NCI-H2107 (cell line): Measurements from ENCODE around the gene TTC9C.
"Not testable (repeated sequence)": the region's sequence is repeated elsewhere in the genome, so short reads cannot be mapped to it uniquely, and the experiment has no call there.

Experiments
- DNase-seq: peaks from one replicate; lab custom pipeline; 2025; lab: John Stamatoyannopoulos, UW

TTC9C gene, protein sequence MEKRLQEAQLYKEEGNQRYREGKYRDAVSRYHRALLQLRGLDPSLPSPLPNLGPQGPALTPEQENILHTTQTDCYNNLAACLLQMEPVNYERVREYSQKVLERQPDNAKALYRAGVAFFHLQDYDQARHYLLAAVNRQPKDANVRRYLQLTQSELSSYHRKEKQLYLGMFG

DNA sequence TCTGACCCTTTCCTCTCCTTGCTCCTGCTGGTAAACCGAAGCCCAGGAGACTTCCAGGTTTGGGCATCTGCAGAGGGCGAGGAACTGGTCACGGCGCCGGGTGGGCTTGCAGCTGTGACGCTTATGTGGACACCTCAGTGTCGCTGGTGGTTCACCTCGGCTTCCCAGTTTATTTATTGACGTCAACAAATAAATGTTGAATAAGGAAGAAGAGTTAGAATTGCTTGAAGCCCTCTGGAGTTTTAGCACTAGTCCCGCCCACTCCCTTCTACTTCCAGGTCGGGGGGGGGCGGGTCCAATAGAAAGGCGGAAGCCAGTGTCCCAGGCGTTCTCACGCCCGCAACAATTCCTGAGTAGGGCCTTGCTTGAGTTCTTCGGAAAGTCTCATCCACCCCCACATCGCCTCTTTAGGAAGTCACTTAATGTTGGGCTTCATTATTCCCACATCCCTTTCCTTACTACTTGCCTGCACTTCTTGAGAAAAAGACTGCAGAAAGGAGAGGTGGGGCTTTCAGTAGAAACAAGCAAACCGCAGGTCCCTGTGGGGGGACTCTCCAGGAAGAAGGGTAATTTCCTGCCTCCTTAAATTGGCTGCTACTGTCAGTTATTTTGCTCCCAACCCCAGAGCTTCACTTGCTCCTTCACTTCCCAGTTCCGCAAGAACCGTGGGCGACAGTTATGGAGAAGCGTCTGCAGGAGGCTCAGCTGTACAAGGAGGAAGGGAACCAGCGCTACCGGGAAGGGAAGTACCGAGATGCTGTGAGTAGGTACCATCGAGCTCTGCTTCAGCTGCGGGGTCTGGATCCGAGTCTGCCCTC, at the start of gene TTC9C:
TTC9C (plus strand) TSS at position 316 of the 818 bp plus-strand sequence; CDS start at position 679, 363 bp downstream.
- peak; percentile 64 for DNase-seq

- peak; percentile 37 for DNase-seq
Measured at GRCh38 chr11:62678770-62679696, 49.3 kb upstream of the TTC9C start, which contains the start of gene UBXN1. UBXN1 (minus strand) TSS chr11:62679073; CDS start chr11:62678923, 150 bp downstream.

DNA sequence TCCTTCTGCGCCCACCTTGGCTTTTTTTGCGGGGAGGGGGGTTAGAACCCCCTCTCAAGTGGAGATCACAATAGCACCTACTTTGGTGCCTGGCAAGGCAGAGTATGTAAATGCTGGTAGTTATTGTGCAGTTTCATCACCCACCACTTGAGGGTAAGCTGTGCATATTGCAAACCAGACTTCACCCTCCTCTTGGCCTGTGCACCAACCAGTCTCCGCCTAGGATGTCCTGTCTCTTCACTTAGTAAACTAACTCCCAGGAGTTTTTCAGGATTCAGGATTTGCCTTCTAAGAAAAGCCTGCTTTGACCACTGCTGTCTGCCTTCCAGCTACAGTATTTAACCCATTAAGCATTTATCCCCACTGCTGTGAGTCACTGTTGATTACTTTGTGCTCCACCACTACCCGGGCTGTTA, 47.5 kb upstream of the TTC9C start:
- DNase-seq = no peak

DNA sequence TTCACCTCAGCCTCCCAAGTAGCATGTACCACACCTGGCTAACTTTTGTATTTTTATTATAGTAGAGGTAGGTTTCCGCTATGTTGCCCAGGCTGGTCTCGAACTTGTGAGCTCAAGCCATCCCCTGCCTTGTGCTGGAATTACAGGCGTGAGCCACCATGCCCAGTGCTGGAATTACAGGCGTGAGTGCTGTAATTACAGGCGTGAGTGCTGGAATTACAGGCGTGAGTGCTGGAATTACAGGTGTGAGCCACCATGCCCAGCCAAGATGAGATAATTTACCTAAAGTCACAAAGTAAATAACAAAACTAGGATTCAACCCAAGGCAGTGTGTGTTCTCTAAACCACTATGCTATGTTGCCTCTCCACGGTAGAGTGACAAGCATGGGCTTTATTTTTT, 45.8 kb upstream of the TTC9C start:
- DNase-seq = no peak

DNA sequence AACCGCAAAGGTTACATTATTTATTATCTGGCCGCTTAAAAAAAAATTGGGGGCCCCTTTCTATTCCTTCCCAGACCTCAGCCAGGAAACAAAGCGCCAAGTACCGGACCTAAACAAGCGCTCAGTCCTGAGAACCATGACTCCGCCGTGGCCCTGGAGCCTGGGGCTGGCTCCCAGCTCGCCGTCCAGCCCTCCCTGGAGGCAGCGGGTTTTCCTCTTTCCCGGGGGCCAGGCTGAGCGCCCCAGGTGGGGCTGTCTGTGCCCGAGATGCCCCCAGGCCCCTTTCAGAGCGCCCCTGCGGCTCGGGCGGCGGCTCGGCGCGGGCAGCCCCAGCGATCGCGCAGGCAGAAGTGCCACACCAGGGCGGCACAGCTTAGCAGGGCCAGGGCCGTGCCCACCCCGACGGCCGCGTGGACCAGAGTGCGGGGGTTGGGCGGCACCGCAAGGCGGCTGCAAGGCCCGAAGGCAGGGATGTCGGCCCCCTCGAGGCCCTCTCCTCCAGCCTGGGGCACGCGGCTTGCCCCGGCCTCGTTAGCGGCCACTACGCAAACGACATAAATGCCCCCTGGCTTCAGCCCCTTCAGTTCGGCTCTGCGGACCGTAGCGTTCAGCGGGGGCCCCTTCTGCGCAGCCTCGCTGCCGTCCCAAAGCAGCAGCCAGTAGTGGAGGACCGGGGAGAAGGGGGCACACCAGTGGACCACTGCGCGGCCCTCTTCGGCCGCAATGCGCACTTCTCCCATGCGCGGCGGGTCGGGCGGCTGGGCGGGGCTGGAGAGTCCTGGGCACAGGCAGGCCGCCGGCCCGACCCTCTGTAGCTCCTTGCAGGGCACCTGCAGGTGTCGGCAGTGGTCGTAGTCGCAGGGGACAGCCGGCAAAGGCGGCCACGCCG, 40.5 kb upstream of the TTC9C start:
- DNase-seq = no peak

DNA sequence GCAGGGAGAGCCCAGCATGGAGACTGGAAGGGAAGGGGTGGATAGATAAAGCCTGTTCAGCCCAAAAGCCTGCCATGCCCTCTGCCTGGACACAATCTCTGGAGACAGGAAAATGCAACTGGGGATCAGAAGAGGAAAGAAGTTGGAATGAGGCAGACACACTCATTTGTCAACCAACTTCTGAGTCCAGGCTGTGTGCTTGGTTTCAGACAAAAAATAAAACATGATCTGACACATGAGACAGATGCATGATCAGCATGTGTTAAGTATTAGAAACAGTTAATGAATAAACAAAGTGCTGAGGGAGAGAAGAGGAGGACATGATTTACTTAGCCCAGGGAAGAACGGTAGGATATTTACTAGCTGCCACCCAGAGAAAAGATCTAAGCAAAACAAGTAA, 39.8 kb upstream of the TTC9C start:
- DNase-seq = no peak

DNA sequence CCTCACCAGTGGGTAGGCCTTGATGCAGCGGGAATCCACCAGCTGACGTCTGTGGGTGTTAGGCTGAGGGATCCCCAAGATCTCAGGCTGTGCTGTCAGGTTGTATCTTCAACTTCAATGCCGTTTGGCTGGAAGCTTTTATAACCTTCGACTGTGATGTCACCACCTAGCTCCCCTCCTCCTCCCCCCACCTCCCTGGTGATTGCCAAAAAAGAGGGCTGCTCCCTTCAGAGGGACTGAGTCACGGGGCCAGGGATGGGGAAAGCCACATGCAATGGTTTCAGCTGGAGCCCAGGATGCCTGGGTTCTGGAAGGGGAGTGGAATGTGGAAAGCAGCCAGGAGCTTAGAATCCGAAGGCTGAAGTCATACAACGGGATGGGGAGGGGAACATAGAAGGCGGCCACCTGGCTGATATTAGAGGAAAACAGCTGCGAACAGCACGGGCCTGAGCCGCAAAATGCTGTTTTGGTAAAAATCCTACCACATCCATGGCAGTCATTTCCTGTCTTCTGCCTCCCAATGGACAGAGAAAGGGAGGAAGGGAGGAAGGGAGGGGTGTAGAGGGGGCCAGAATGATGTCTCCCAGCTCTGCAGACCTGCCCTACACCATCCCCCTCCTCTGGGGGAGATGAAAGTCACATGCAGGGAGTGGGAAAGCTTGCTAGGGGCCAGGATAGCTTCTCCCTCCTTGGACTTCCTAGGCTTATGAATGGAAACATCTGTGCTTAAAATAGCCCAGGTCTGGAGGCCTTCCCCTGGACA, 38.7 kb upstream of the TTC9C start, which contains the start of gene LRRN4CL:
LRRN4CL (minus strand) TSS at position 110 of the 763 bp plus-strand sequence. CDS start 1,022 bp downstream, outside the sequence.
- no peak for DNase-seq

DNA sequence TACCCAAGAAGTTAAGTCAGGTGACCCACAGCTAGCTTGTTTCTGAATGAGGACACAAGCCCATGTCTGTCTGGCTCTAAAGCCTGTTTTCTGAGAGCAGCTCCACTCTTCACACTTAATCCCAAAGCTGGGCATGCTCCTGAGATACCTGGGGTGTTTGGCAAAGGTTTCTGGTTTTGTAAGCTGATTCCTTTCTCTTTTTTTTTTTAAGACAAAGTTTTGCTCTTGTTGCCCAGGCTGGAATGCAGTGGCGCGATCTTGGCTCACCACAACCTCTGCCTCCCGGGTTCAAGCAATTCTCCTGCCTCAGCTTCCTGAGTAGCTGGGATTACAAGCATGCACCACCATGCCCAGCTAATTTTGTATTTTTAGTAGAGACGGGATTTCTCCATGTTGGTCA, 34.7 kb upstream of the TTC9C start:
- not testable (repeated sequence) for DNase-seq

DNA sequence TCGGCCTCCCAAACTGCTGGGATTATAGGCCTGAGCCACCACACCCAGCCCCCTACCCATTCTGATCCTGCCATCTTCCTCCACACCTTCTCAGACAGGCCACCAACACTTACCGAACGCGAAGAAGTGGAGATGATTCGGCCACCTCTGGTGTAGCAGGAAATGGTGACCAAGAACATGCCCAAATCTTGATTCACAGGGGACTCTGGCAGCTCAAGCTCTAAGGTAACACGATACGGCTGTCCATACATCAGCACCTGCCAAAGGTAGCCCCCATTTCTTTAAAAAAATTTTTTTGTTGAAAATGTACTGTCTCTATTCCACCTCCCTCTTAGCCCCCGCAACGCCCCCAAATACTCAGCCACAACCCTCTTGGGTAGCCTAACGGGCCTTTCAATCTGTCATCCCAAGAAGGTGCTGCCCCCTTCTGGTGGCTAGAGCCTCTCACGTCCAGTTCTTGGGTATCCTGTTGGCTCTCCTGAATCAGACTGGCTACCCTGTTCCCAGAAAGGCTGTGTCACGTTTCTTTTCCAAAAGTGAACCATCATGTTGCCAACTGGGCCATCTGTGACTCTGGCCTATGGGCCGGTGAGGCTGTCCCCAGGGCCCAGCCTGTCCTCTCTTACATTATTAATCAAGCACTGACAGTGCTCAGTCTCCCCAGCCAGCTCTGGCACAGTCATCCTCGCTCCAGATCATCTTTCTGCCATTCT, 33.7 kb upstream of the TTC9C start:
- no peak for DNase-seq

- DNase-seq = no peak
Measured at GRCh38 chr11:62702246-62702645, 26.0 kb upstream of the TTC9C start.

GRCh38 chr11:62703921-62704320, 24.4 kb upstream of the TTC9C start:
- DNase-seq = not testable (repeated sequence)

GRCh38 chr11:62705413-62705812, 22.9 kb upstream of the TTC9C start:
- DNase-seq = no peak

DNA sequence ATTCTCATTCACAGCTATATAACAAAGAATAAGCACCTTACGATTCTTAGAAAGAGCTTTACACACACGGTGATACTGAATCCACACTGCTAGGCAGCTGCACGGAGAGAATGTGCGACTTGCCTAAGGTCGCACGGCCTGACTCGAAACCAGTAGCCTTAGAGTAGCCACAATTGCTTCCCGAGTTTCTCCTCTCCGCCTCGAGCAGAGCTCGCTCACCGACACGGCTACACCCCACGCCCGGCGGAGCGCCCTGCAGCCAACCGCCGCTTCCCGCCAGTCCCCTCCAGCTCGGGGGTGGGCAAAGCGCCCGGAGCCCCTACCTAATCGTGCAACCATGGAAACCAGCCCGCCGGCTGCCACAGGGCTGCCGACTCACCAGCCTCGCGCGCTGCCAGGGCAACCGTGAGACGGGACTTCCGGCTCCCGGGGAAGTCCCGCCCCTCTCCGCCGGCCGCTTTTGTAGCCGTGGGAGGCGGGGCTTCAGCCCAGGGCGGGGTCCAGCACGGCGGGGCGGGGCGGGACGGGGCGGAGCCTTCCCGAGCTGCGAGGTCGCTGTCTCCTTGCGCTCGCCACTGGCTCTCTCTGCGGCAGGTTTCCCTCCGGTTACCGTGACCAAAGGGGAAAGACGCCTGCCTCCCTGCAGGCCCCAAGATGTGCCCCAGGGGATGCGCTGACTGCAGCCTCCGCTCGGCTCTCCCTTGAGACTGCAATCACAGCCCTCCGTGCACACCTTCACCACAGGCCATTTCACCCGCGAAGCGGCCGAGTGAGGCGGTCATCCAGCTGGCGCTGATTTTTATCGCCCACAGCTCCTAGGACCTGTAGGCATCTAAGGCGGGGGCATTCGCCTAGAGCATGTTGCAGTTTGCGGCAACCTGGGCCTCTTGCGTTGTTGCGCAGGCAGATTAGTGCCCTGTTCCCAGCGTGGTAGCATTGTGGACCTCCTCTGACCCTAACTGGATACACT, 22.1 kb upstream of the TTC9C start:
- DNase-seq = peak; percentile 93

GRCh38 chr11:62706850-62707247, 21.4 kb upstream of the TTC9C start:
- DNase-seq = no peak

GRCh38 chr11:62707277-62707861, 20.9 kb upstream of the TTC9C start, which contains the start of the genes BSCL2 and GNG3:
BSCL2 (minus strand) TSS chr11:62707424; CDS start chr11:62707195, 229 bp downstream.
GNG3 (plus strand) TSS chr11:62707676; CDS start chr11:62708296, 620 bp downstream.
- DNase-seq = no peak

DNA sequence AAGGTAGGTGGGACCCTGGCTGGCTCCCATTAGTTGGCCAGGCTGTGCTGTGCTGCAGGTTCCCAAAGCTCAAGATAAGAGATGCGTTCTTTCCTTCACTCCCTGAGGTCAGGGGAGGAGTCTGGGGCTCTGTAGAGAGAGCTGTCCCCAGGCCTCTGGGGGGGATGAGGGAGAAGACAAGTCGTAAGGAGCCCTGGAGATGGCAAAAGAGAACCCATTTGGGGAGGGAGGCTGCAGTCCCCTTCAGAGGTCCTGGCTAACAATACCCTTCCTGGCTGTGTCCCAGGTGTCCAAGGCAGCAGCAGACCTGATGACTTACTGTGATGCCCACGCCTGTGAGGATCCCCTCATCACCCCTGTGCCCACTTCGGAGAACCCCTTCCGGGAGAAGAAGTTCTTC, 19.9 kb upstream of the TTC9C start:
- no peak for DNase-seq

- DNase-seq = no peak
Measured at GRCh38 chr11:62708793-62709192, 19.5 kb upstream of the TTC9C start.
